T47D (cell line): Measurements from ENCODE around the gene PTPRO.

Source experiments
- DNase-seq, 2 experiments: peaks; one replicate each; pipeline versions ENCODE4 v3.0.0 to v3.0.0-alpha.2; 2011 to 2012; ENCODE audit warnings: low read depth in 1 of 2, low spot score in 1 of 2
- JUND ChIP-seq: IDR thresholded peaks from 2 replicates; pipeline ENCODE4 v1.6.1; 2012; ENCODE audit warnings: low read depth
- in situ Hi-C: cut with HindIII; loops from 2 replicates; pipeline ENCODE4 v1.10.0; 2016; ENCODE audit warnings: low sequenced_read_pairs, low pct_unique_long_range_greater_than_20kb

PTPRO gene

DNA sequence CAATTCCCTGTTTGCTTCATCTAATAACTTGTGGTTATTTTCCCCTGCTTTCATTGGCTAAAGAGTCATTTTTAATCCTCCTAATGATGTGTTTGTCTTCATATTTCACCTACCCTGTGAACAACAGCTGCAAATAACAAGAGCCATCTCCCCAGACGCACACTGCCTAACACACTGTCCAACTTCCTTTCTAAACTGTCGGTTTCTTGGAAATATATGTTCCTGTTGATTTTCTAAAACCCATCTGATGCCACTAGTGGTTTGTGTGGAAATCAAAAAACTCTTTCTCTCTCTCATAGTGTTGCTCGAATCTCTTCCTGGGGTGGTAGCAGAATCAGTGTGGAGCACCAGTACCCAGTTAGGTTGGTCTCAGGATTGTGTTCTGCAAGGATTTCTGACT, 240.0 kb downstream of the PTPRO start:
- no peak for TF ChIP-seq JUND
- in situ Hi-C loops: no loop called here
- DNase-seq: no peak

DNA sequence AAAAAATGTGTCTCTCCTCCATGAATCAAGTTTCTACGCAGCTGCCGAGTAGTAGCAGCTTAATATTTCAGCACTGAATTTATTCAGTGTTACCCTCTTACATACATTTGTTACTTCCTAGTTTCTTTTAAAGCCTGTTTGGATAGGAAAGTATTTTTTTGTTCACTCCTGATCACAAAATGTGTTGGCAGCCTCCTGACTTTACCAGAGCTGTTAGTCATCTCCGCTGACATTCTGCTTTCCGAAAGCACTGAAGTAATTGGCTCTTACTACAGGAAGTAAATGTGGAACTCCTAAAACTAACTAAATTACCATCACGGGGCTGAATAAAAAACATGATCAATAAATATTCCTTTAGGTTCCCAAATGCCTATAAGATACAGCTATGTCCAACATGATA, 241.4 kb downstream of the PTPRO start:
- TF ChIP-seq JUND: no peak
- no peak for DNase-seq
- in situ Hi-C loops: no loop called here

DNA sequence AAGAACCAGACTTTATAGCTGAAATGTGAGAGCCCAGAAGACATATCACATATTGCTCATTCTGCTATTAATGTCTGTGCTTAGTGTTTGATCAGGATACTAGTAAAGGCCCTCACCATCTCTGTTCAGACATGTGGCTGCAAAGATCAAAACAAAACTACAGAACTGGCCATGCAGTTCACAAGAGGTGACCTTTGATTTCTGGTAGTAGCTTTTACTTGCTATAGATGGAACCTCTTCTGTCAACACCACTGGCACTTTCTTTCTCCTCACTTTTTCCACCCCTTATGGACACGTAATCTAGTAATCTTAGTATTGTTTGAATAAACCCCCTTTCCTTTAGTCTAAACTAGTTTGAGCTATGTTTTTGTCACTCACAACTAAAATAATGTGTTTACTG, 252.0 kb downstream of the PTPRO start:
- in situ Hi-C loops: no loop called here
- no peak for TF ChIP-seq JUND

DNA sequence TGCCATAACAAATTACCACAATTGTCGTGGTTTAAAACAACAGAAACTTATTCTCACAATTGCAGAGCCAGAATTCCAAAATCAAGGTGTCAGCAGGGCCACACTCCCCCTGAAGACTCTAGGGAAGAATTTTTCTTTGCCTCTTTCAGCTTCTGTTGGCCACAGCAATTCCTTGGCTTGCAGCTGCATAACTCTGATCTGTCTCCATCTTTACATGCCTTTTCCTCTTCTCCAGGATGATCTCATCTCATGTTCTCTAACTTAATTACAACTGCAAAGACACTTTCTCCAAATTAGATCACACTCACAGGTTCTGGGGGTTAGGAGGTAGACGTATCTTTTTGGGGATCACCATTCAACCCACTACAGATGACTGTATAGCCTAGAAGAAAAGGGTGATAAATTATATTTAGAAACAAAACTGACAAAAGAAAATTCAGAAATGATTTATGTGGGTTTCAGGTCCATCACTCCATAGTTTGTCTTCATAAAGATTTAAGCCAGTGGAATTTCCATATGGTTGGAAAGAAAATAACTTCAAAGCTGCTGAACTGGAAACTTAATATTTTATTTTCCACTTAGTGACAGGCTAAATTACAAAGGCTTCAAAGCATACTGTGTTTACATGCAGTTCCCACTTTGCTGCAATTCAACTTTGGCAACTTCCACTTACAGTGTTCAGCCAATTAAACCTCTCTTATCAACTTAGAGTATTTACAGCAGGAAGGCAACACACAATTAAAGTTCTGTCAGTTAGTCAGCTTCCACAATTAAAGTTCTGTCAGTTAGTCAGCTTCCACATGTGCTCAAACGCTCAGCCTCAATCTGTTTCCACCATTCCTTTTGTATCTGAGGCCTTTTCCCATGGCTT, 253.6 kb downstream of the PTPRO start:
- in situ Hi-C loops: no loop called here
- TF ChIP-seq JUND: no peak
- DNase-seq: no peak

More for the DNA sequence above, 252.0 kb downstream of the PTPRO start:
- no peak for DNase-seq

- TF ChIP-seq JUND: no peak
- no peak for DNase-seq
Measured at GRCh38 chr12:15580431-15580830, 258.1 kb downstream of the PTPRO start.

GRCh38 chr12:15581006-15581405, 258.7 kb downstream of the PTPRO start:
- in situ Hi-C loops: no loop called here
- DNase-seq: no peak
- no peak for TF ChIP-seq JUND

More at GRCh38 chr12:15580431-15580830, 258.1 kb downstream of the PTPRO start:
- in situ Hi-C loops: no loop called here

DNA sequence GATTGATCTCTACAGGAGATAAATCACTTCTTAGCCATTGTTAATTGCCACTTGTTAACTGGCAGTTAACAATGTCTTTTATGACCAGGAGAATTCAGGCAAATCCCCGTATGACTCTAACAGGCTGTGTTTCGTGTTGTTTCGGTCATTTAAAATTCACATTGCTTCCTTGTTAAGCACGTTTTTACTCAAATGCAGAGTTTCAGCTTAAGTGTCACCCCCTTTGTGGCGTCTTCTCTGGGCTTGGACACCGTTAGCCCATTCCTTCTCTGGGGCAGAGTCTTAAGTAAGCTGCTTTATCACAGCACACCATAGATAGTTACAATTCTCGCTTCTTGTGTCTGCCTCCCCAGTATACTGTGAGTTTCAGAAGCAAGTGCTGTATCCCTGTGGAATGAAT, 261.5 kb downstream of the PTPRO start:
- in situ Hi-C loops: no loop called here
- no peak for DNase-seq
- TF ChIP-seq JUND: no peak

GRCh38 chr12:15584366-15585041, 262.2 kb downstream of the PTPRO start:
- in situ Hi-C loops: no loop called here
- peak in 1 of 2 experiments; percentile 64 for DNase-seq

GRCh38 chr12:15589328-15590032, 267.2 kb downstream of the PTPRO start:
- no peak for DNase-seq
- no peak for TF ChIP-seq JUND
- in situ Hi-C loops: no loop called here

More at GRCh38 chr12:15584366-15585041, 262.2 kb downstream of the PTPRO start:
- no peak for TF ChIP-seq JUND

- TF ChIP-seq JUND: no peak
- peak; percentile 58 to 84 for DNase-seq
- in situ Hi-C loops: no loop called here
Measured at GRCh38 chr12:15590180-15590826, 268.0 kb downstream of the PTPRO start.

DNA sequence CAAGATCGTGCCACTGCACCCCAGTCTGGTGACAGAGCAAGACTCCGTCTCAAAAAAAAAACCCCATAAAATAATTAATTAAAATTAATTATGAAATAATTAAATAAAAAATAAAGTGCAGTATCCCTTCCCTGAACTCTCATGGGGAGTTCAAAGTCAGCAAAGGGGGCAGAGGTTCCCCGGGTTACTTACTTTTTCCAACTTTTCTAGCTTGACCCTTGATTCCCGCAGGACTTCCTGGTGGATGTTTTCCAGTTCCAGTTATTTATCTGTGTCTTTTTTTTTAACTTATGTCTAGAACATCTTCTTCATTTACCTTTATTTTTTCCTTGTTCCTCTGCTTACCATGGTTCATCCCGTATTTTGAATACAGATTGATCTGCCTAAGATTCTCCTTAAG, 269.5 kb downstream of the PTPRO start:
- DNase-seq: no peak
- in situ Hi-C loops: no loop called here
- no peak for TF ChIP-seq JUND

GRCh38 chr12:15592934-15593333, 270.6 kb downstream of the PTPRO start:
- in situ Hi-C loops: no loop called here
- no peak for DNase-seq
- no peak for TF ChIP-seq JUND
